Spleen (tissue), 7 donors: ENCODE data around the gene HSD11B1L.

Experiments
- POLR2A ChIP-seq, 3 donors: fragments of 450-650 bp; IDR thresholded peaks; one replicate each; pipeline ENCODE4 v1.5.1; 2017; ENCODE audit warnings: antibody characterized with exemption in 3 of 3, mild to moderate bottlenecking in 1 of 3
- TF ChIP-seq, protein P1 (sequence below), 11 experiments: fragments of 200-600 bp in 7 of 11; fragments of 450-650 bp in 4 of 11; sonication (generic) in 4 of 11; IDR thresholded peaks in 8 of 11; conservative IDR thresholded peaks in 3 of 11; 1 replicate in 7 of 11; 2 replicates in 4 of 11; pipeline versions ENCODE4 v1.4.0 to v1.8.0; 2016 to 2021; ENCODE audit warnings: antibody characterized with exemption in 11 of 11, inconsistent platforms in 4 of 11, mild to moderate bottlenecking in 1 of 11
- donor health status: DM: no; HTN: no; CAD: no; lungs with moderate emphysema.
- donor health status: DM: no; HTN: no; CAD: no.
- donor health status: DM: no; HTN: no; CAD: no.

- TF ChIP-seq, protein P1, sequence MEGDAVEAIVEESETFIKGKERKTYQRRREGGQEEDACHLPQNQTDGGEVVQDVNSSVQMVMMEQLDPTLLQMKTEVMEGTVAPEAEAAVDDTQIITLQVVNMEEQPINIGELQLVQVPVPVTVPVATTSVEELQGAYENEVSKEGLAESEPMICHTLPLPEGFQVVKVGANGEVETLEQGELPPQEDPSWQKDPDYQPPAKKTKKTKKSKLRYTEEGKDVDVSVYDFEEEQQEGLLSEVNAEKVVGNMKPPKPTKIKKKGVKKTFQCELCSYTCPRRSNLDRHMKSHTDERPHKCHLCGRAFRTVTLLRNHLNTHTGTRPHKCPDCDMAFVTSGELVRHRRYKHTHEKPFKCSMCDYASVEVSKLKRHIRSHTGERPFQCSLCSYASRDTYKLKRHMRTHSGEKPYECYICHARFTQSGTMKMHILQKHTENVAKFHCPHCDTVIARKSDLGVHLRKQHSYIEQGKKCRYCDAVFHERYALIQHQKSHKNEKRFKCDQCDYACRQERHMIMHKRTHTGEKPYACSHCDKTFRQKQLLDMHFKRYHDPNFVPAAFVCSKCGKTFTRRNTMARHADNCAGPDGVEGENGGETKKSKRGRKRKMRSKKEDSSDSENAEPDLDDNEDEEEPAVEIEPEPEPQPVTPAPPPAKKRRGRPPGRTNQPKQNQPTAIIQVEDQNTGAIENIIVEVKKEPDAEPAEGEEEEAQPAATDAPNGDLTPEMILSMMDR (IDR thresholded peaks at IDR 0.05 in 8 of 11, conservative IDR thresholded peaks at IDR 0.05 in 3 of 11): no peak
- no peak for TF ChIP-seq POLR2A (IDR thresholded peaks at IDR 0.05)
Measured at GRCh38 chr19:5666921-5667610, 13.8 kb upstream of the HSD11B1L start.
